ENCODE data around the gene GET3.
"Not testable (repeated sequence)": the region's sequence is repeated elsewhere in the genome, so short reads cannot be mapped to it uniquely, and the experiment has no call there.

GET3 gene

GRCh38 chr19:12715929-12716328 lies 21.4 kb upstream of the GET3 start:
- DNase-seq (ENCODE audit: low read depth), result no peak

DNA sequence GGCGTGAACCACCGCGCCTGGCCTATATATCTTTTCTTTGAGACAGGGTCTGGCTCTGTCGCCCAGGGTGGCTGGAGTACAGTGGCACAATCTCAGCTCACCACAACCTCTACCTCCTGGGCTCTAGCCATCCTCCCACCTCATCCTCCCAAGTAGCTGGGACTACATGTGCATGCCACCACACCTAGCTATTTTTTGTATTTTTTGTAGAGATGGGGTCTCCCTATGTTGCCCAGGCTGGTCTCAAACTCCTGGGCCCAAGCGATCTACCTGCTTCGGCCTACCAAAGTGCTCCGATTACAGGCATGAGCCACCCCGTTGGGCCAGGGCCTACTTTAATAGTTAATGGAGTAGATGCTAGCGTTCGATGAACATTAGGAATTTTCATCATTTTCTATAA lies 17.0 kb upstream of the GET3 start:
- DNase-seq (ENCODE audit: low read depth), result no peak

- no peak for DNase-seq (ENCODE audit: low read depth)
These were observed 16.2 kb upstream of the GET3 start for GRCh38 chr19:12720851-12721655.

GRCh38 chr19:12721656-12722565 lies 15.4 kb upstream of the GET3 start:
- no peak for DNase-seq (ENCODE audit: low read depth)

DNA sequence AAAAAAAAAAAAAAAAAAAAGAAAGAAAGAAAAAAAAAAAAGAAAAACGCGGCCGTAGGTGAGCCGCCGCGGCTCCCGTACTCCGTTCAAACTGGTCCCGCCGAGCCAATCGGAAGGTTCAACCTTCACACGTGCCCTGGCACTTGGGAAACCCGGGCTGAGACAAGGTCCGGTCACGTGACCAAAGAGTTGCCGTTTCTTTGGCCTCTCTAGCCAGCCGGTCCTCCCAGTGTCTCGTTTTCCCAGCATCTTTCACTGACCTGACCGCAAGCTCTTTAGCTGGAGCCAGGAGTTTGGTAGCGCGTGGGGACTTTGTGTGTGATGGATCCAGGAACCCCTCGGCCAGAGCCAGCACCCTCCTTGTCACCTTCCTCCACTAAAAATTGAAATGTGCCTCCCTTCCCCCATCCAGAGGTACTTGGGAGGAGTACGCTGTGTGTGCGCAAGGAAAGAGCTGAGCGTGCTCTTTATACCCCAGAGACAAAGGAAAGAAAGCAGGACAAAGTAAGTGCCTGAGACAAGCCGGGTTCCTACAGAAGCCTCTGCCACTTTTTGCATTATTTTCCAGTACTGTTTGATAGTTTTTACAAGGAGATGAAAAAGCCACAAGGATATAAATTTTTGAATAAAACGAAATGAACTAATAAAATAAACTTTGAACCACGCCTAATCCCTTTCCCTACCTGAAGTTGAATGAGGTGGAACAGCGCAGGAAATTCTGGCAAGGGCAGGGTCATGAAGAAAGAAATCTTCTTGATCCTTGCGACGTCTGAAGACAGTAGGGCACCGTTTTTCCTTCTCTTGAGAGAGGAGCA lies 14.5 kb upstream of the GET3 start:
- peak; percentile 98 for DNase-seq (ENCODE audit: low read depth)

- no peak for DNase-seq (ENCODE audit: low read depth)
These were observed 14.0 kb upstream of the GET3 start for GRCh38 chr19:12723381-12723640.

DNA sequence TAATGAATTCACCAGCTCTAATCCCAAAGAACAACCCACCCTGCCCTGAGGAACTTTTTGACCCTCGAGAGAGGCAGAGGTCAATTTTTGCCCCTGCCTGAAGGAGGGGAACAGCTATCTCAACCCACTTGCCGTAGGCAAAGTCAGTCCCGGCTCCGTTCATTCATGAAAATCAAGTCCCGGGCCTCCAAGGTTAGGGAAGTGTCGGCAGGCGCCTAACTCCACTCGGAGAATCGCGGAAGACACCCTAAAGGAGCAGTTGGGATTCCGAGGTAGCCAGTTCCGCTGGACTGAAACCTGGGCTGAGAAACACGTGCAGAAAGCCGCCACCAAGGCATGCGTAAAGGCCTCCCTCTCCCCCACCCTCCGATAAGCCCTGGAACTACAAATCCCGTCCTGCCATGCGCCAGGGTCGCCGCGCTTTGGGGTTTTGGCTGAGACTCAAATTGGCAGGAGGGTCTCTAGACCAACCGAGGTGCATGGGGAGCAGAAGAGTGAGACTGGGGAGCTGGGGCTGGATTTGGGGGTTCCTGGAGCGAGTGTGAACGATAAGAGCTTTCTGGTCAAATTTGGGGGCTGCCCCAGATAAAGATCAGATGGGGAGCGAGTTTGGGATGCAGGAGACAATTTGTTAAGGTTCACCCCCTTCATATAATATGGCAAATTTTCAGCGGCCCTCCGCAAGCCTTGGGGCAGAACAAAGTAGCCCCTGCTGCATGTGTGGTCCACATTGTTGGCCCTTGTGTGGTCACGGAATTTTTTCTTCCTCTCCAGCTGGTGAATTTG lies 13.5 kb upstream of the GET3 start, which contains the start of gene TNPO2:
Gene TNPO2 (minus strand): TSS at position 292 of the 786 bp plus-strand sequence. CDS start 2,955 bp downstream, outside the sequence.
- DNase-seq (ENCODE audit: low read depth), result no peak

DNA sequence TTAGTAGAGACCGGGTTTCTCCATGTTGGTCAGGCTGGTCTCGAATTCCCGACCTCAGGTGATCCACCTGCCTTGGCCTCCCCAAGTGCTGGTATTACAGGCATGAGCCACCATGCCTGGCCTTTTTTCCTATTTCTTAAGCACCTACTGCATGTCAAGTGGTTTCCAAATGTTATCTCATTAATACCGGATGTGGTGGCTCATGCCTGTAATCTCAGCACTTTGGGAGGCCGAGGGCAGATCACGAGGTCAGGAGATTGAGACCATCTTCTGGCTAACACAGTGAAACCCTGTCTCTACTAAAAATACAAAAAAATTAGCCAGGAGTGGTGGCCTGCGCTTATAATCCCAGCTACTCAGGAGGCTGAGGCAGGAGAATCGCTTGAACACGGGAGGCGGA lies 11.7 kb upstream of the GET3 start:
- not testable (repeated sequence) for DNase-seq (ENCODE audit: low read depth)

DNA sequence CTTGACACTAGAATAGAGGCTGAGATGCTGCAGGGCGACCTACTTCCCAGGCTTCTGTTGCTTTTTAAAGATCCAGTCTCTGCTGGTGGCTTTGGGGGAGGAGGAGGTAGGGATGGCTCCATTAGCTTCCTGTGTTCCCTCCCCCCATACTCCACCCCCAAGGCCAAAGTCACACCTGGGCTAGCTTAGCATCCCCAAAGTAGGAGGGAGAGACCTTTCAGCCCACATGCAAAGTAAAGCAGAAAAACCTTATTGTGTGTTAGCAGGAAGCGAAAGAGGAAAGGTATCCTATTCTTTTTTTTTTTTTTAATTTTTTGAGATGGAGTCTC lies 10.3 kb upstream of the GET3 start:
- no peak for DNase-seq (ENCODE audit: low read depth)

DNA sequence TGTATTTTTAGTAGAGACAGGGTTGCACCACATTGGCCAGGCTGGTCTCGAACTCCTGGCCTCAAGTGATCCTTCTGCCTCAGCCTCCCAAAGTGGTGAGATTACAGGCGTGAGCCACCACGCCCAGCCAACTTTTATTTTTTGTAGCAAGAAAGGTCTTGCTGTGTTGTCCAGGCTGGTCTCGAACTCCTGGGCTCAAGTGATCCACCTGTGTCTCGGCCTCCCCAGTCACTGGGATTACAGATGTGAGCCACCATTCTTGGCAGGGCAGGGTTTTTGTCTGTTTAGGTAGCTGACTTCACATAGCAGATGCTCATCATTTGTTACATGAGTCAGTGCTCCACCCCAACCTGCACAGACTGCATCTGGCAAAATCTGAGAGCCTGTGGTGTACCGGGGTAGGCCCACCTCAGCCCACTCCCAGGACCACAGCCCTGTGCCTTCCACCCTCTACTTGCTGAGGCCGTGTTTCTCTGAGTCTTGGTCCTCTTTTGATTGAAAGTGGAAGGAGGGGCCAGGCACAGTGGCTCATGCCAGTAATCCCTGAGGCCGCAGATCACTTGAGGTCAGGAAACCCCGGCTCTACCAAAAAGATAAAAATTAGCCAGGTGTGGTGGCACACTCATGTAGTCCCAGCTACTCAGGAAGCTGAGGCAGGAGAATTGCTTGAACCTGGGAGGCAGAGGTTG lies 9.4 kb upstream of the GET3 start:
- no peak for DNase-seq (ENCODE audit: low read depth)

DNA sequence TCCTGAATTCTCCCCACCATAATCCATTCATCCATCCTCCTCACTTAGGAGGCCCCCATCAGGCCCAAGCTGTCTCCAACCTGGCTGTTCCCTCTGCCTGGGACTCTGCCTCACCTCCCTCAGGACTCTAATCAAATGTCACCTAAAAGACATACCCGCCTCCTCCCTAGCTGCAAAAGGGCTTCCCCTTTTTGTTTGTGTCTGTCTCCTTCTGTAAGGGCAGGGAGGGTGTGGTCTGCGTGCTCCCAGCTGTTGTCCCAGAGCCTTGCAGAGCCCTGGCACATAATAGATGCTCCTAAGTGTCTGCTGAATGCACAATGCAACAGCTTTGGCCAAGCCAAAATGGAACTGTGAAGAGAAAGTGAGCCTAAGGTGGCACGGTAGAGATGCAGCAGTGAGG lies 7.2 kb upstream of the GET3 start:
- DNase-seq (ENCODE audit: low read depth), result no peak

DNA sequence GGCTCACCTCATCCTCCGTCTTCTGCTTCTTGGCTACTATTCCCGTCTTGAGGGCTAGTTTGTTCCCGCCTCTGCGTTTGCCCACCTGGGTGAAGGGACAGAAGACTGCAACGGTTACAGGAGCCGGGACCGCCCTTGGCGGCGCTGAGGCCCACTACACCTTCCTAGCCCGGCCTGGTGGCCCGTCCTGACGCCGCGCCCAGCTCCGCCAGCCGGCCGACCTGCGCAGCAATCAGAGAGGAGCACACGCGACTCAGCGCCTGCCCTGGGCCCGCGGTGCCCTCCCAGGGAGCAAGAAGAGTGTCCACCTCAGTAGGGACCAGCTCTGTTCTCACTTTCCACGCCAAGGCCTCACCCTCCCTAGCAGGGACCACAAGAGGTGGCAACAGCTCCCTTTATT lies 6.0 kb upstream of the GET3 start:
- no peak for DNase-seq (ENCODE audit: low read depth)

DNA sequence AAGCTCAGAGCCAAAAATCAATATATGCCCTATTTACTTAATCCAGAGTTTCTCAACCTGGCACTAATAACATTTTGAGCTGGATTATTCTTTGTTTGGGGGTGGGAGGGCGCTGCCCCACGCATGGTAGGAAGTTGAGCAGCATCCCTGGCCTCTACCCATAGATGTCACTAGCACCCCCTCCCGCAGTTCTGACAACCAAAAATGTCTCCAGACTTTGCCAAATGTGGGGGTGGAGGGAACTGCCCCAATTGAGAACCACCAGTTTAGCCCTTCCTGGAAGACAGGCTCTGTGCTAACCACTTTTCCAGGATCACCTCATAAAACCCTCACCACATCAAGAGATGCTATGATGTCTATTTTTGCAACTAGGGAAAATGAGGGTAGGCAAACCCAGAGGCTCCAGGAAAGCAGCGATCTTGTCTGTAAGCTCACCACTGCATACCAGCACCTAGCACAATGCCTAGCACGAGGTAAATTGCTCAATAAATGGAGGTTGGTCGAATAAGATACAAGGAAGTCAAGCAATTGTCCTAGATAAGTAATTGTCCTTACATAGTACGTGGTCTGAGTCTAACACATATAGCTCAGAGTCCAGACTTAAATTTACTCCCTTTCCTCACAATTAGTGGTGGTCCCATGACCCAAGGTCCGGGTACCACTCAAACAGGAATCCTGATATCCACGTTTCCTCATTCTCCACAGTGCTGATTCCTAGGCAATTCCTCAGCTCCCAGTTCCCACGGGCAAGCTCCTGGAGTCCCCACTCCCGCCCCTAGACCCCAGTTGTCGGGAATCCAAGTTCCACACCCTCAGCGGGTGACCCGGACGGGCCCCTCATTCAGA lies 3.7 kb upstream of the GET3 start:
- DNase-seq (ENCODE audit: low read depth), result no peak

DNA sequence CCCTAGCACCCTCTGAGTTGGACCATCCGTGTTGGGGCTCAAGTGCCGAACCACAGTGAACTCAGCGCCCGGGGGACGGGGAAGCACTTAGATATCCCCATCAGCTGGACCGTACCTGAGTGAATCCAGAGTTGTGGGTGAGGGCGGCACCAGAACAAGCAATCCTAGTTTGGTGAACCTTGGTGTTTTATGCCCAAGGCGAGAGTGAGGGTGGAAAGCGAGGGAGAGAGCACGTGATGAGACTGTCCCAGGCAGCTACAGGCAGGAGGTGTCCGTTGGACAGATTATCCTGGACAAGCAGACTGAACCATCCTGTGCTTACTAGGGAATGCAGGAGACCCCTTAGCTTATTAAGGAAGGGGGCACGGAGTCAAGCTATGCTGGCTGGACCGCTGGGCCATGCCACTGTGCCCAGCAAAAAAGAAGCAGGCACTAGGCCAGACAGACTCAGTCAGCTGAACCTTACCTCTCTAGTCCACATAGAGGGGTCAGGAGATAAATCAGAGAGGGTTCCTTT lies 596 bp downstream of the GET3 start:
- DNase-seq (ENCODE audit: low read depth), result no peak

DNA sequence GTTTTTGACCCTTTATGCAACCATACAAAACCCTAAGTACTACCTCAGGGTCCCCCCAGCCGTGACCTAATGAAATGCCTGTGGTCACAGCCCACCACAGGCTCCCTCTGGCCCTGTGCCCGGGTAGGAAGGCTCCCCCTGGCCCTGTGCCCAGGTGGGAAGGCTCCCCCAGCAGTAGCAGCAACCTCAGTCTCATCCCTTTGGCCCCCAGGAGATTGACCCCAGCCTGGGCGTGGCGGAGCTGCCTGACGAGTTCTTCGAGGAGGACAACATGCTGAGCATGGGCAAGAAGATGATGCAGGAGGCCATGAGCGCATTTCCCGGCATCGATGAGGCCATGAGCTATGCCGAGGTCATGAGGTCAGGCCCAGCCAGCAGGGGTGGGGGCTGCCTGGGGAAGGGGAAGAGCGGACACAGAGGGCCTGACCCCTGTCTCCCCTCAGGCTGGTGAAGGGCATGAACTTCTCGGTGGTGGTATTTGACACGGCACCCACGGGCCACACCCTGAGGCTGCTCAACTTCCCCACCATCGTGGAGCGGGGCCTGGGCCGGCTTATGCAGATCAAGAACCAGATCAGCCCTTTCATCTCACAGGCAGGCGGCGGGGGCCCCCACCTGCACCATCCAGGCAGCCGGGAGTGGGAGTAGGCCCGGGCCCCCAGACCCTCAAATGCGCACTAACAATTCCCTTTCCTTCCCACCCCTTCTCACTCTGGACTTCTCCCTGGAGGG lies 8.0 kb downstream of the GET3 start:
- no peak for DNase-seq (ENCODE audit: low read depth)

DNA sequence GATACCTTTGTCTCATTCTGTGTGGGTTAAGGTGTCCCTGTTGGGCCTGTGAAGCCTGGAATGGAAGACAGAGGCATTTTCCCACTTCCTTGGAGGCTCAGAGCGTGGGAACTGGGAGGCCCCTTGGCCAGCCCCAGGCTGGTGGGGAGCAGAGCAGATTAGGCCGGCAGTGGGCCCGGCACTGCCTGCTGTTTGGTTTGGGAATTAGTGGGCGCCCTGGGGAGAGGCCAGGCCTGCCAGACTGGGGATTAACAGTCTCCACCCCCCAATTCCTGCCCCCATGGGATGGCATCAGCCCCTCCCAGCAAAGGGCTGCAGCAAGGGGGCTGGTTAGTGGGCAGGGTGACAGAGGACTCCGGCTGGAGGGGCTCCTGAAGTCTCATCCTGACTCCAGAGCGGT lies 11.2 kb downstream of the GET3 start:
- DNase-seq (ENCODE audit: low read depth), result no peak

- no peak for DNase-seq (ENCODE audit: low read depth)
These were observed 12.7 kb downstream of the GET3 start for GRCh38 chr19:12749938-12750521.

DNA sequence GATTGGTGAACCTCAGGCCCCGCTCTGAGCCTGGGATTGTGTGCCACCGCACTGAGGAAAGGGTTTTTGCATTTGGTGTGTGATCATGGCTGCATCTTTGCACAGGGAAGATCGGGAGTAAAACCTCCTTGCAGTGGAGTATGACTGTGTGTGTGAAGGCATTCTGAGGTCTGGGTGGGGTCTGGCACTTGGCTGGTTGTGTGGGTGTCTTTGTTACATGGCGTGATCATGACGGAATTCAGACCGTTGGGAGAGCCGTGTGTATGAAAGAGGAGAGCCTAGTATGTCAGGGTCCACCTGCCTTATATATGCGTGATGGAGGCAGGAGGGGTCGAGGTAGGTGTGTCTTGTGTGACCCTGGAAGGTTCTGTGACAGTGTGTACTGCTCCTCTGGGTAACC lies 13.6 kb downstream of the GET3 start:
- DNase-seq (ENCODE audit: low read depth), result no peak

DNA sequence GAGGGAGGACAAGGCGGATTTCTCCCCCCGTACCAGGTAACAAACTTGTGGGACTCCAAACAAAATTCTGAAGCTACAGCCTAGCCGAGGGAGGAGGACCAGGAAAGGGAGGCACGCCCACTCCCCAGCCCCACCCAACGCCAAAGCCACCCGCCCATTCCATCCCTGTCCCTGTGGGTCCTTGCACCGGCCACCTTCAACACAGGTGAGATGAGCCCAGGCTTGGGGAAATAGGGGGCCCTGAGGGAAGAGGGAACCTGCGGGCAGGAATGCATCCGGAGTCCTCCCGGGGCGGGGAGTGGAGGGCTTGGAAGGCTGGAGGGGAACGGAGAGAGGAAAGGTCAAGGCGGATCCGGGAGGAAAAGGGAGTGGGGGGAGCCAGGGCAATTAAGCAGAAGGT lies 14.3 kb downstream of the GET3 start, which contains the start of gene BEST2:
Gene BEST2 (plus strand): TSS at position 157 of the 400 bp plus-strand sequence. CDS start 802 bp downstream, outside the sequence.
- DNase-seq (ENCODE audit: low read depth), result no peak

Data from non-pigmented ciliary epithelial cell (primary cell).